DND-41 (cell line): ENCODE measurements around the gene FBXL2.

Experiments
- ATAC-seq: fragments of 200-7000 bp; cut with Tn5 transposase; 3 replicates; pipeline ENCODE4 v1.9.1; 2021; ENCODE audit warnings: low read depth; ENCODE audit not compliant: insufficient read depth
- DNase-seq: peaks from one replicate; pipeline ENCODE4 v3.0.0-alpha.2; 2020
- H2AFZ ChIP-seq: 2 replicates; pipeline ENCODE4 v1.6.0; 2012; ENCODE audit warnings: low read depth, low read length
- H3K27ac ChIP-seq: 2 replicates; pipeline ENCODE4 v1.5.1; 2012; ENCODE audit warnings: low read length, inconsistent platforms
- H3K27me3 ChIP-seq: fragments of 200-600 bp; sonication (generic); 2 replicates; pipeline ENCODE4 v1.6.0; 2012; ENCODE audit warnings: low read length, mild to moderate bottlenecking, inconsistent platforms; ENCODE audit not compliant: insufficient read depth, poor library complexity
- H3K36me3 ChIP-seq: 2 replicates; pipeline ENCODE4 v1.5.1; 2012; ENCODE audit warnings: low read length, inconsistent platforms; ENCODE audit not compliant: insufficient read depth
- H3K4me1 ChIP-seq: 2 replicates; pipeline ENCODE4 v1.5.1; 2012; ENCODE audit warnings: mild to moderate bottlenecking, low read length; ENCODE audit not compliant: insufficient read depth
- H3K4me2 ChIP-seq: 2 replicates; pipeline ENCODE4 v1.6.0; 2012; ENCODE audit warnings: mild to moderate bottlenecking, moderate library complexity, low read length, inconsistent platforms; ENCODE audit not compliant: insufficient read depth
- H3K4me3 ChIP-seq, 2 experiments: fragments of 200-600 bp in 1 of 2; shearing (Covaris generic) in 1 of 2; 2 replicates each; pipeline ENCODE4 v1.5.1; 2012 to 2016; ENCODE audit warnings: inconsistent platforms in 2 of 2, low read length in 2 of 2, mild to moderate bottlenecking in 2 of 2, low read depth in 1 of 2, moderate library complexity in 1 of 2
- H3K79me2 ChIP-seq: 2 replicates; pipeline ENCODE4 v1.6.0; 2012; ENCODE audit warnings: low read length, inconsistent platforms; ENCODE audit not compliant: insufficient read depth
- H3K9ac ChIP-seq: 2 replicates; pipeline ENCODE4 v1.6.0; 2012; ENCODE audit warnings: low read depth, mild to moderate bottlenecking, inconsistent platforms, low read length, moderate library complexity
- H3K9me3 ChIP-seq: 2 replicates; pipeline ENCODE4 v1.5.1; 2012; ENCODE audit warnings: low read length, moderate library complexity, mild to moderate bottlenecking, inconsistent platforms; ENCODE audit not compliant: insufficient read depth, severe bottlenecking
- H4K20me1 ChIP-seq: 2 replicates; pipeline ENCODE4 v1.6.0; 2012; ENCODE audit warnings: low read length; ENCODE audit not compliant: insufficient read depth
- CTCF ChIP-seq: IDR thresholded peaks from 2 replicates; pipeline ENCODE4 v1.5.1; 2012; ENCODE audit warnings: borderline replicate concordance, low read length, moderate library complexity, mild to moderate bottlenecking; ENCODE audit not compliant: poor library complexity, severe bottlenecking; ENCODE audit errors: extremely low read depth
- EZH2 ChIP-seq: IDR thresholded peaks from 3 replicates; pipeline ENCODE4 v1.6.1; 2012; ENCODE audit warnings: borderline replicate concordance, low read depth, mild to moderate bottlenecking, moderate library complexity, low read length, inconsistent platforms; ENCODE audit not compliant: severe bottlenecking

The FBXL2 gene

GRCh38 chr3:33231756-33232465 lies 45.3 kb upstream of the FBXL2 start:
- ATAC-seq = no peak
- H3K27ac ChIP-seq = no peak overlapping the region
- H3K9ac ChIP-seq = no peak overlapping the region
- H4K20me1 ChIP-seq = no peaks in the 10 kb centered on the region
- H3K36me3 ChIP-seq = no peaks in the 10 kb centered on the region
- no peaks in the 10 kb centered on the region for H3K9me3 ChIP-seq
- no peaks in the 10 kb centered on the region for H3K27me3 ChIP-seq
- no peak for DNase-seq
- H2AFZ ChIP-seq = no peak overlapping the region
- no peak overlapping the region for H3K4me3 ChIP-seq
- no peak overlapping the region for H3K4me2 ChIP-seq
- TF ChIP-seq EZH2 (no peak), CTCF (no peak)
- H3K79me2 ChIP-seq = no peaks in the 10 kb centered on the region
- H3K4me1 ChIP-seq = no peaks in the 10 kb centered on the region

- no peak for ATAC-seq
- Histone ChIP-seq H3K9me3 (no peaks in the 10 kb centered on the region), H3K4me3 (no peak overlapping the region), H3K79me2 (no peaks in the 10 kb centered on the region), H3K9ac (no peak overlapping the region), H3K4me2 (no peak overlapping the region), H3K27ac (no peak overlapping the region), H3K27me3 (no peaks in the 10 kb centered on the region), H2AFZ (no peak overlapping the region), H4K20me1 (no peaks in the 10 kb centered on the region), H3K36me3 (no peaks in the 10 kb centered on the region), H3K4me1 (no peaks in the 10 kb centered on the region)
- DNase-seq = no peak
- TF ChIP-seq EZH2 (no peak), CTCF (no peak)
Measured at GRCh38 chr3:33233884-33234283, 43.4 kb upstream of the FBXL2 start.

GRCh38 chr3:33236005-33236404 lies 41.2 kb upstream of the FBXL2 start:
- ATAC-seq = no peak
- Histone ChIP-seq H3K27me3 (no peaks in the 10 kb centered on the region), H3K4me1 (no peaks in the 10 kb centered on the region), H3K4me2 (no peak overlapping the region), H3K9me3 (no peaks in the 10 kb centered on the region), H3K36me3 (no peaks in the 10 kb centered on the region), H4K20me1 (no peaks in the 10 kb centered on the region), H2AFZ (no peak overlapping the region), H3K9ac (no peak overlapping the region), H3K27ac (no peak overlapping the region), H3K79me2 (no peaks in the 10 kb centered on the region), H3K4me3 (no peak overlapping the region)
- no peak for DNase-seq
- TF ChIP-seq CTCF = no peak
- no peak for TF ChIP-seq EZH2
